SK-N-SH treated with all-trans-retinoic acid at 6 μM for 48 hours (cell line): ENCODE results near the gene MUC5B.

Experiments
- ATAC-seq: fragments of 200-7000 bp; cut with Tn5 transposase; 3 replicates; pipeline ENCODE4 v1.9.1; 2020; ENCODE audit warnings: mild to moderate bottlenecking, moderate library complexity
- ARNTL ChIP-seq: fragments of 450-650 bp; formaldehyde crosslinking; IDR thresholded peaks from 2 replicates; pipeline ENCODE4 v1.5.0; 2020; ENCODE audit warnings: low read depth, mild to moderate bottlenecking, moderate library complexity, borderline replicate concordance
- BACH2 ChIP-seq: fragments of 250-450 bp; sonication (Bioruptor Pico); IDR thresholded peaks from 2 replicates; pipeline ENCODE4 v1.9.0; 2021; ENCODE audit warnings: mild to moderate bottlenecking, borderline replicate concordance
- CSDC2 ChIP-seq: fragments of 250-450 bp; sonication (Bioruptor Pico); IDR thresholded peaks from 2 replicates; pipeline ENCODE4 v1.5.0; 2020; ENCODE audit warnings: mild to moderate bottlenecking, moderate library complexity
- GLIS3 ChIP-seq: fragments of 250-450 bp; sonication (Bioruptor Pico); IDR thresholded peaks from 2 replicates; pipeline ENCODE4 v1.5.0; 2020; ENCODE audit warnings: mild to moderate bottlenecking, moderate library complexity
- ISL1 ChIP-seq: fragments of 250-450 bp; sonication (Bioruptor Pico); IDR thresholded peaks from 2 replicates; pipeline ENCODE4 v2.1.2; 2022; ENCODE audit warnings: mild to moderate bottlenecking, moderate library complexity
- OSR1 ChIP-seq: fragments of 250-450 bp; sonication (Bioruptor Pico); IDR thresholded peaks from 2 replicates; pipeline ENCODE4 v1.8.0; 2022; ENCODE audit warnings: moderate library complexity, mild to moderate bottlenecking, inconsistent platforms
- PPARA ChIP-seq: fragments of 250-450 bp; sonication (Bioruptor Pico); IDR thresholded peaks from 2 replicates; pipeline ENCODE4 v1.5.0; 2020; ENCODE audit warnings: mild to moderate bottlenecking, borderline replicate concordance
- RARB ChIP-seq: fragments of 250-450 bp; sonication (Bioruptor Pico); IDR thresholded peaks from 2 replicates; pipeline ENCODE4 v1.8.0; 2021; ENCODE audit warnings: mild to moderate bottlenecking, moderate library complexity
- TCF4 ChIP-seq: fragments of 250-450 bp; sonication (Bioruptor Pico); IDR thresholded peaks from 2 replicates; pipeline ENCODE4 v1.8.0; 2021; ENCODE audit warnings: mild to moderate bottlenecking, moderate library complexity, borderline replicate concordance
- TOX ChIP-seq: fragments of 250-450 bp; sonication (Bioruptor Pico); IDR thresholded peaks from 2 replicates; pipeline ENCODE4 v1.8.0; 2021; ENCODE audit warnings: mild to moderate bottlenecking, moderate library complexity, borderline replicate concordance
- ZFP3 ChIP-seq: fragments of 250-450 bp; sonication (Bioruptor Pico); IDR thresholded peaks from 2 replicates; pipeline ENCODE4 v1.5.0; 2020; ENCODE audit warnings: mild to moderate bottlenecking, moderate library complexity
- ZFP30 ChIP-seq: fragments of 450-650 bp; formaldehyde crosslinking; IDR thresholded peaks from 2 replicates; pipeline ENCODE4 v1.5.0; 2022; ENCODE audit warnings: mild to moderate bottlenecking, moderate library complexity
- ZNF8 ChIP-seq: fragments of 450-650 bp; formaldehyde crosslinking; IDR thresholded peaks from 2 replicates; pipeline ENCODE4 v1.5.0; 2020; ENCODE audit warnings: mild to moderate bottlenecking, moderate library complexity
- TF ChIP-seq, protein P1 (sequence below): fragments of 250-450 bp; sonication (Bioruptor Pico); IDR thresholded peaks from 2 replicates; pipeline ENCODE4 v1.5.1; 2021; ENCODE audit warnings: mild to moderate bottlenecking, moderate library complexity
- TF ChIP-seq, protein P2 (sequence below): fragments of 250-450 bp; sonication (Bioruptor Pico); IDR thresholded peaks from 2 replicates; pipeline ENCODE4 v1.8.0; 2020; ENCODE audit warnings: mild to moderate bottlenecking, moderate library complexity, borderline replicate concordance
- TF ChIP-seq, protein P3 (sequence below): fragments of 250-450 bp; sonication (Bioruptor Pico); IDR thresholded peaks from 2 replicates; pipeline ENCODE4 v1.5.0; 2020; ENCODE audit warnings: mild to moderate bottlenecking, moderate library complexity
- TF ChIP-seq, protein P4 (sequence below): fragments of 250-450 bp; sonication (Bioruptor Pico); IDR thresholded peaks from 2 replicates; pipeline ENCODE4 v1.5.1; 2020; ENCODE audit warnings: low read depth, mild to moderate bottlenecking, moderate library complexity
- TF ChIP-seq, protein P5 (sequence below): fragments of 250-450 bp; sonication (Bioruptor Pico); IDR thresholded peaks from 2 replicates; pipeline ENCODE4 v1.8.0; 2021; ENCODE audit warnings: low read depth, mild to moderate bottlenecking, moderate library complexity, borderline replicate concordance

Gene MUC5B

DNA sequence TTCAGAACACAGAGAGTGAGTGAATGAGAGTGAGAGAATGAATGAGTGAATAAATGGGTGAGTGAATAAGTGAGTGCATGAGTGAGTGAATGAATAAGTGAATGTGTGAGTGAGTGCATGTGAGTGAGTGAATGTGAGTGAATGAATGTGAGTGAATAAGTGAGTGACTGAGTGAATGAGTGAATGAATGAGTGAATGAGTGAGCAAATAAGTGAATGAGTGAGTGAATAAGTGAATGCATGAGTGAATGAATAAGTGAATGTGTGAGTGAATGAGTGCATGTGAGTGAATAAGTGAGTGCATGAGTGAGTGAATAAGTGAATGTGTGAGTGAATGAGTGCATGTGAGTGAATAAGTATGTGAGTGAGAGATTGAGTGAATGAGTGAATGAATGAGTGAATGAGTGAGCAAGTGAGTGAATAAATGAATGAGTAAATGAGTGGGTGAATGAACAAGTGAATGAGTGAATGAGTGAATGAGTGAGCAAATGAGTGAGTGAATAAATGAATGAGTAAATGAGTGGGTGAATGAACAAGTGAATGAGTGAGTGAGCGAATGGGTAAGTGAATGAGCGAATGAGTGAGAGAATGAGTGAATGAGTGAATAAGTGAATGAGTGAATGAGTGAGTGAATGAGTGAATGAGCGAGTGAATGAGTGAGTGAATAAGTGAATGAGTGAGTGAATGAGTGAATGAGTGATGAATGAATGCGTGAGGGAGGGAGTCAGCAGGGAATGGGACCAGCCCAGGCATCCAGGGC, 21.3 kb upstream of the MUC5B start:
- no peak for ATAC-seq
- TF ChIP-seq TCF4 (CRISPR knock-in tag) (no peak), ZFP30 (CRISPR knock-in tag) (no peak), ARNTL (CRISPR knock-in tag) (no peak)
- TF ChIP-seq, protein P1, sequence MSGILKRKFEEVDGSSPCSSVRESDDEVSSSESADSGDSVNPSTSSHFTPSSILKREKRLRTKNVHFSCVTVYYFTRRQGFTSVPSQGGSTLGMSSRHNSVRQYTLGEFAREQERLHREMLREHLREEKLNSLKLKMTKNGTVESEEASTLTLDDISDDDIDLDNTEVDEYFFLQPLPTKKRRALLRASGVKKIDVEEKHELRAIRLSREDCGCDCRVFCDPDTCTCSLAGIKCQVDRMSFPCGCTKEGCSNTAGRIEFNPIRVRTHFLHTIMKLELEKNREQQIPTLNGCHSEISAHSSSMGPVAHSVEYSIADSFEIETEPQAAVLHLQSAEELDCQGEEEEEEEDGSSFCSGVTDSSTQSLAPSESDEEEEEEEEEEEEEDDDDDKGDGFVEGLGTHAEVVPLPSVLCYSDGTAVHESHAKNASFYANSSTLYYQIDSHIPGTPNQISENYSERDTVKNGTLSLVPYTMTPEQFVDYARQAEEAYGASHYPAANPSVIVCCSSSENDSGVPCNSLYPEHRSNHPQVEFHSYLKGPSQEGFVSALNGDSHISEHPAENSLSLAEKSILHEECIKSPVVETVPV (CRISPR knock-in tag): no peak
- TF ChIP-seq, all 23 proteins: peak for 0

DNA sequence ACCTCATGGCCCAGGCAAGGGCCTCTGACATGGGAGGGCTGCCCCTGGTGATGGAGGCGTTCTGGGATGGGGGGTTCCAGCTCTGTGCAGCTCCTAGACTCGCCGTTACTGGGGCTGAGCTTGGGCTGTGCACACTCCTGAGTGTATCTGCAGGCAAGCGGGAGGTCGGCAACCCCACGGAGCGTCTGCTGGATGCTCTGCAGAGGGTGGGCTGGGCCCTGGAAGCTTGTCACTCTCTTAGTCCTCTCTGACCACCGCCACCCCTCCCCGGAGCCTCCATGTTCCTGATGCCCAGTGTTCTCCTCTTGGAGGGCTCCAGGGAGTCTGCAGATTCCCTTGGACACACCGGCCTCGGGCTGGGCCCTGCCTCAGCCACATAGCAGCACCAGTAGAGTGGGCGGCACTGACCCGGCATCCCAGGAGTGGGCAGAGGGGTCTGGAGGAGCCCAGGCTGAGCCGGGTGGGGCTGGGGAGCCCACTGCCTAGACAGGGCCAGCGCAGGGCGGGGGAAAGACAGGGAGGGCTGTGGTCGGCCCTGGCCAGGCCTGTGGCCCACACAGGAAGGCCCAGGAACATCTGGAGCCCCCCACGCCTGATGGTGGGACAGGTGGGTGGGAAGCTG, 20.6 kb upstream of the MUC5B start:
- ATAC-seq: peak; percentile 29
- TF ChIP-seq ZFP3 (no peak), TOX (CRISPR knock-in tag) (no peak), ZNF8 (CRISPR knock-in tag) (no peak), ISL1 (CRISPR knock-in tag) (no peak), TCF4 (CRISPR knock-in tag) (no peak), ZFP30 (CRISPR knock-in tag) (no peak), OSR1 (CRISPR knock-in tag) (no peak), PPARA (CRISPR knock-in tag) (no peak), CSDC2 (no peak)
- TF ChIP-seq, protein P2, sequence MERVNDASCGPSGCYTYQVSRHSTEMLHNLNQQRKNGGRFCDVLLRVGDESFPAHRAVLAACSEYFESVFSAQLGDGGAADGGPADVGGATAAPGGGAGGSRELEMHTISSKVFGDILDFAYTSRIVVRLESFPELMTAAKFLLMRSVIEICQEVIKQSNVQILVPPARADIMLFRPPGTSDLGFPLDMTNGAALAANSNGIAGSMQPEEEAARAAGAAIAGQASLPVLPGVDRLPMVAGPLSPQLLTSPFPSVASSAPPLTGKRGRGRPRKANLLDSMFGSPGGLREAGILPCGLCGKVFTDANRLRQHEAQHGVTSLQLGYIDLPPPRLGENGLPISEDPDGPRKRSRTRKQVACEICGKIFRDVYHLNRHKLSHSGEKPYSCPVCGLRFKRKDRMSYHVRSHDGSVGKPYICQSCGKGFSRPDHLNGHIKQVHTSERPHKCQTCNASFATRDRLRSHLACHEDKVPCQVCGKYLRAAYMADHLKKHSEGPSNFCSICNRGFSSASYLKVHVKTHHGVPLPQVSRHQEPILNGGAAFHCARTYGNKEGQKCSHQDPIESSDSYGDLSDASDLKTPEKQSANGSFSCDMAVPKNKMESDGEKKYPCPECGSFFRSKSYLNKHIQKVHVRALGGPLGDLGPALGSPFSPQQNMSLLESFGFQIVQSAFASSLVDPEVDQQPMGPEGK (CRISPR knock-in tag): no peak

DNA sequence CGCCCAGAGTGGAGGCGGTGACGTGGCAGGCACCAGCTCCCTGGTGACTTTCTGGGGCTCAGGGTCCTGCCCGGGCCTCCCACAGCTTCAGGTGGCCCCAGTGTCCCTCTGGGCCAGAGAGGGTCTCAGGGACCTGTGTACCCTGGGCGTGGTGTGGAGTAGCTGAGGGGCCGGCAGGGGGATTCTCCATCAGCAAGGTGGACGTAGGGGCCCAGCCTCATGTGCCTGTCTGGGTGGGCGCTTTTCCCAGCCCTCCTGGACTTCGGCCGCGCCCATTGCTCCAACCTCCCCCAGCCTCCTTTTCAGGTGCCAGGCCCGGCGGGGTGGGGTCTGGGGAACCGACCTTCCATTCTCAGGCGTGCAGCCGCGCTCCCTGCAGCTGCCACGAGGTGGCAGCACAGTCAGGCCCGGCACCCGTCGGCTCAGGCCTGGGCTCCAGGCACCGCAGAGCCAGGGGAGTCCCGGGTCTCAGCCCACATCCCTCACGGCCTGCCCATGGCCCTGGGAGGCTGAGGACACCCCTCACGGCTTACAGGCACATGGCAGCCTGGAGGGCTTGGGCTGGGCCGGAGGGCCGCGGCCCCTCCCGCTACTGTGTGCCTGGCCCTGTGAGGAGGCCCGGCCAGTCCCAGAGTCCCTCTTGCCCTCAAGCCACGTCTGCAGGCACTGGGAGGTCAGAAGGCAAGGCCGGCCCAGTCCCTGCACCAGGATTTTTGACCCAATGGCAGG, 19.9 kb upstream of the MUC5B start:
- TF ChIP-seq GLIS3 (CRISPR knock-in tag) (no peak), RARB (CRISPR knock-in tag) (no peak), ISL1 (CRISPR knock-in tag) (no peak), OSR1 (CRISPR knock-in tag) (no peak)
- TF ChIP-seq, protein P3, sequence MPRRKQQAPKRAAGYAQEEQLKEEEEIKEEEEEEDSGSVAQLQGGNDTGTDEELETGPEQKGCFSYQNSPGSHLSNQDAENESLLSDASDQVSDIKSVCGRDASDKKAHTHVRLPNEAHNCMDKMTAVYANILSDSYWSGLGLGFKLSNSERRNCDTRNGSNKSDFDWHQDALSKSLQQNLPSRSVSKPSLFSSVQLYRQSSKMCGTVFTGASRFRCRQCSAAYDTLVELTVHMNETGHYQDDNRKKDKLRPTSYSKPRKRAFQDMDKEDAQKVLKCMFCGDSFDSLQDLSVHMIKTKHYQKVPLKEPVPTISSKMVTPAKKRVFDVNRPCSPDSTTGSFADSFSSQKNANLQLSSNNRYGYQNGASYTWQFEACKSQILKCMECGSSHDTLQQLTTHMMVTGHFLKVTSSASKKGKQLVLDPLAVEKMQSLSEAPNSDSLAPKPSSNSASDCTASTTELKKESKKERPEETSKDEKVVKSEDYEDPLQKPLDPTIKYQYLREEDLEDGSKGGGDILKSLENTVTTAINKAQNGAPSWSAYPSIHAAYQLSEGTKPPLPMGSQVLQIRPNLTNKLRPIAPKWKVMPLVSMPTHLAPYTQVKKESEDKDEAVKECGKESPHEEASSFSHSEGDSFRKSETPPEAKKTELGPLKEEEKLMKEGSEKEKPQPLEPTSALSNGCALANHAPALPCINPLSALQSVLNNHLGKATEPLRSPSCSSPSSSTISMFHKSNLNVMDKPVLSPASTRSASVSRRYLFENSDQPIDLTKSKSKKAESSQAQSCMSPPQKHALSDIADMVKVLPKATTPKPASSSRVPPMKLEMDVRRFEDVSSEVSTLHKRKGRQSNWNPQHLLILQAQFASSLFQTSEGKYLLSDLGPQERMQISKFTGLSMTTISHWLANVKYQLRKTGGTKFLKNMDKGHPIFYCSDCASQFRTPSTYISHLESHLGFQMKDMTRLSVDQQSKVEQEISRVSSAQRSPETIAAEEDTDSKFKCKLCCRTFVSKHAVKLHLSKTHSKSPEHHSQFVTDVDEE (CRISPR knock-in tag): no peak
- TF ChIP-seq, protein P4, sequence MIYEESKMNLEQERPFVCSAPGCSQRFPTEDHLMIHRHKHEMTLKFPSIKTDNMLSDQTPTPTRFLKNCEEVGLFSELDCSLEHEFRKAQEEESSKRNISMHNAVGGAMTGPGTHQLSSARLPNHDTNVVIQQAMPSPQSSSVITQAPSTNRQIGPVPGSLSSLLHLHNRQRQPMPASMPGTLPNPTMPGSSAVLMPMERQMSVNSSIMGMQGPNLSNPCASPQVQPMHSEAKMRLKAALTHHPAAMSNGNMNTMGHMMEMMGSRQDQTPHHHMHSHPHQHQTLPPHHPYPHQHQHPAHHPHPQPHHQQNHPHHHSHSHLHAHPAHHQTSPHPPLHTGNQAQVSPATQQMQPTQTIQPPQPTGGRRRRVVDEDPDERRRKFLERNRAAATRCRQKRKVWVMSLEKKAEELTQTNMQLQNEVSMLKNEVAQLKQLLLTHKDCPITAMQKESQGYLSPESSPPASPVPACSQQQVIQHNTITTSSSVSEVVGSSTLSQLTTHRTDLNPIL (CRISPR knock-in tag): no peak
- peak; percentile 86 for ATAC-seq

GRCh38 chr11:1203505-1204271, 19.2 kb upstream of the MUC5B start:
- no peak for ATAC-seq
- TF ChIP-seq TCF4 (CRISPR knock-in tag) (no peak), RARB (CRISPR knock-in tag) (no peak), BACH2 (CRISPR knock-in tag) (no peak), ZNF8 (CRISPR knock-in tag) (no peak), TOX (CRISPR knock-in tag) (no peak), ARNTL (CRISPR knock-in tag) (no peak), CSDC2 (no peak), ZFP3 (no peak)
- TF ChIP-seq, protein P5, sequence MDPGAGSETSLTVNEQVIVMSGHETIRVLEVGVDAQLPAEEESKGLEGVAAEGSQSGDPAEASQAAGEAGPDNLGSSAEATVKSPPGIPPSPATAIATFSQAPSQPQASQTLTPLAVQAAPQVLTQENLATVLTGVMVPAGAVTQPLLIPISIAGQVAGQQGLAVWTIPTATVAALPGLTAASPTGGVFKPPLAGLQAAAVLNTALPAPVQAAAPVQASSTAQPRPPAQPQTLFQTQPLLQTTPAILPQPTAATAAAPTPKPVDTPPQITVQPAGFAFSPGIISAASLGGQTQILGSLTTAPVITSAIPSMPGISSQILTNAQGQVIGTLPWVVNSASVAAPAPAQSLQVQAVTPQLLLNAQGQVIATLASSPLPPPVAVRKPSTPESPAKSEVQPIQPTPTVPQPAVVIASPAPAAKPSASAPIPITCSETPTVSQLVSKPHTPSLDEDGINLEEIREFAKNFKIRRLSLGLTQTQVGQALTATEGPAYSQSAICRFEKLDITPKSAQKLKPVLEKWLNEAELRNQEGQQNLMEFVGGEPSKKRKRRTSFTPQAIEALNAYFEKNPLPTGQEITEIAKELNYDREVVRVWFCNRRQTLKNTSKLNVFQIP (CRISPR knock-in tag): no peak
- TF ChIP-seq, protein P1 (CRISPR knock-in tag): no peak
- TF ChIP-seq, protein P2 (CRISPR knock-in tag): no peak
